ENCODE results near the gene RXRA.

The RXRA gene

GRCh38 chr9:134377143-134377484 lies 50.9 kb downstream of the RXRA start:
- no peak for FAIRE-seq
- DNase-seq (ENCODE audit: insufficient read length, low spot score) = no peak

- DNase-seq (ENCODE audit: insufficient read length, low spot score) = no peak
- no peak for FAIRE-seq
These were observed 51.7 kb downstream of the RXRA start for GRCh38 chr9:134377976-134378375.

- DNase-seq (ENCODE audit: insufficient read length, low spot score) (no peak), FAIRE-seq (no peak)
These were observed 52.7 kb downstream of the RXRA start for GRCh38 chr9:134378901-134379338.

- DNase-seq (ENCODE audit: insufficient read length, low spot score) = peak; percentile 67
- peak; percentile 58 for FAIRE-seq
These were observed 53.6 kb downstream of the RXRA start for GRCh38 chr9:134379831-134380365.

- FAIRE-seq (no peak), DNase-seq (ENCODE audit: insufficient read length, low spot score) (no peak)
These were observed 54.5 kb downstream of the RXRA start for GRCh38 chr9:134380542-134381271.

- DNase-seq (ENCODE audit: insufficient read length, low spot score) (no peak), FAIRE-seq (no peak)
These were observed 55.0 kb downstream of the RXRA start for GRCh38 chr9:134381272-134381661.

GRCh38 chr9:134381671-134382516 lies 55.6 kb downstream of the RXRA start:
- FAIRE-seq (no peak), DNase-seq (ENCODE audit: insufficient read length, low spot score) (no peak)

- no peak for FAIRE-seq
These were observed 56.5 kb downstream of the RXRA start for GRCh38 chr9:134382733-134383132.

GRCh38 chr9:134383148-134383547 lies 56.9 kb downstream of the RXRA start:
- DNase-seq (ENCODE audit: insufficient read length, low spot score) = no peak
- no peak for FAIRE-seq

More at GRCh38 chr9:134382733-134383132, 56.5 kb downstream of the RXRA start:
- DNase-seq (ENCODE audit: insufficient read length, low spot score) = no peak

- DNase-seq (ENCODE audit: insufficient read length, low spot score) (no peak), FAIRE-seq (no peak)
These were observed 58.7 kb downstream of the RXRA start for GRCh38 chr9:134384811-134385479.

GRCh38 chr9:134385915-134386314 lies 59.7 kb downstream of the RXRA start:
- no peak for DNase-seq (ENCODE audit: insufficient read length, low spot score)
- no peak for FAIRE-seq

- FAIRE-seq (no peak), DNase-seq (ENCODE audit: insufficient read length, low spot score) (no peak)
These were observed 60.9 kb downstream of the RXRA start for GRCh38 chr9:134386951-134387831.

GRCh38 chr9:134388289-134388808 lies 62.1 kb downstream of the RXRA start:
- no peak for DNase-seq (ENCODE audit: insufficient read length, low spot score)
- FAIRE-seq = no peak

- FAIRE-seq = no peak
- DNase-seq (ENCODE audit: insufficient read length, low spot score) = no peak
These were observed 62.7 kb downstream of the RXRA start for GRCh38 chr9:134388976-134389375.

GRCh38 chr9:134389642-134390041 lies 63.4 kb downstream of the RXRA start:
- DNase-seq (ENCODE audit: insufficient read length, low spot score) = no peak
- FAIRE-seq = no peak

GRCh38 chr9:134390537-134390936 lies 64.3 kb downstream of the RXRA start:
- DNase-seq (ENCODE audit: insufficient read length, low spot score) (no peak), FAIRE-seq (no peak)

- no peak for FAIRE-seq
- no peak for DNase-seq (ENCODE audit: insufficient read length, low spot score)
These were observed 64.7 kb downstream of the RXRA start for GRCh38 chr9:134390947-134391318.

GRCh38 chr9:134391319-134392231 lies 65.3 kb downstream of the RXRA start:
- DNase-seq (ENCODE audit: insufficient read length, low spot score) (no peak), FAIRE-seq (no peak)

GRCh38 chr9:134392900-134393299 lies 66.6 kb downstream of the RXRA start:
- no peak for FAIRE-seq

More at GRCh38 chr9:134392900-134393299, 66.6 kb downstream of the RXRA start:
- no peak for DNase-seq (ENCODE audit: insufficient read length, low spot score)

Data from HTR-8/SVneo (cell line).